DMS53 (cell line): ENCODE measurements around the gene TEN1.
"Not testable (repeated sequence)": the region's sequence is repeated elsewhere in the genome, so short reads cannot be mapped to it uniquely, and the experiment has no call there.

ENCODE experiments used
- DNase-seq: peaks from one replicate; lab custom pipeline; 2025; lab: John Stamatoyannopoulos, UW

TEN1 gene

DNA sequence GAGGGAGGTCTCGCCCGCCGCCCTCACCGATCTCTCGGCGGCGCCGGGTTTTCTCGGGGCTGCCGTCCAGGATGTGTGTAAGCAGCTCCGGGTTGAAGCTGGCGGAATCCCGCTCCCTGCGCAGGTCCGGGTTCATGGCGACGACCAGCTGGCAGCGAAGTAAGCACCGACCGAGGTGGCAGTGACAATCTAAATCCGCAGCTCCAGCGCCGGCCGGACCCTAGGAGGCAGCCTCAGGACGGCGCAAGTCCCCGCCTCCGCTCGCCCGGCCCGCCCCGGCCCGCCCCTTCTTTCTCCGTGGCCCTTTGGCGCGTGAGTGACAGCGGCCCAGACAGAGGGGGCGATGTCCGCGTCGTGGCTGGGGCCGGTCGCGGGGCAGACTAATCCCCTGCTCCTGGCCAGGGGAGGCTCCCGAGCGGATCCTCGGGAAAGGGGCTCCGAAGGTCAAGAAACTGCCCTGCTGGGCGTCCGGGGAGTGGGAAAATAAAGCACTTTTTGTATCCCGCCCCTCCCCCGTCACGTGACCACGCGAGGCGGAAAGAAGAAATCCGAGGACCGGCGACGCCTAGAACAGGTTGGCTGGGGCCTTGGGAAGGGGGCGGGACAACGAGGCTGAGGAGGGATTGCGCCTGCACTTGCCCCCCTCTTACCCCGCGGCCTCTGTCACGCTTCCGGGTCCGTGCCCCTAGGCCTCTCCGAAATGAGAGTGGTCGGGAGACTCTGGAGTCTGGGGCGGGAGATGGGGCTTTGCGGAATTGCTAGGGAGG is at the start of gene TEN1, which contains the start of gene ACOX1:
TEN1 (plus strand) TSS at position 303 of the 767 bp plus-strand sequence. CDS start 6,953 bp downstream, outside the sequence.
ACOX1 (minus strand) TSS at position 229 of the 767 bp plus-strand sequence; CDS start at position 136, 93 bp downstream.
- DNase-seq, result peak; percentile 99

- DNase-seq, result no peak
Measured at GRCh38 chr17:75931062-75931461, 48.0 kb upstream of the TEN1 start.

DNA sequence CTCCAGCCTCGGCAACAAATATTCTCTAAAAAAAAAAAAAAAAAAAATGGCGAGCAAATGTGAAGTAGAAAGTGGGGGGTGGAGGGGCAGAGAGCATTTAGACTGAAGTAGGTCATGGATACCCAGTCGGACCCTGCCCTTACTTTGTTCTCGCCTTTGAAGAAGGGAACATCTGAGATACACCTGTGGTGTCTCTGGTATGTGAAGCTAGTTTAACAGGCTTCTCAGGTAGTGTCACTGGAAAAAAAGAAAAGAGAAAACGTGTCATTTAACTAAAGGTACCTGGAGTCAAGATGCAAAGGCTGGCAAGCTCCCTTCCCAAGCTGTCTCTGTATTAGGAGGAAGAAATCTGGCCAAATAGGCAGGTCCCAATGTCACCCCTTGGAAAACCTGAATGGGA is 46.2 kb upstream of the TEN1 start:
- no peak for DNase-seq

DNA sequence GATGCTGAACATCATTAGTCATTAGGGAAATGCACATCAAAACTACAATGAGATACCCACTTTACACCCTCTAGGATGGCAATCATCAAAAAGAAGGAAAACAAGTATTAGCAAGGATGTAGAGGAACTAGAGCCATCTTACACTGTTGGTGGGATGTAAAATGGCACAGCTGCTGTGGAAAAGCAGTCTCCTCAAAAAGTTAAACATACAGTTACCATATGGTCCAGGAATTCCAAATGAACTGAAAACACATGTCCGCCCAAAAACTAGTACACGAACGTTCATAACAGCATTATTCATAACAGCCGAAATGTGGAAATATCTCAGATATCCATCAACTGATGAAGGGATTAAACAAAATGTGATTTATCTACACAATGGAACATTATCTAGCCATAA is 45.2 kb upstream of the TEN1 start:
- DNase-seq, result no peak

DNA sequence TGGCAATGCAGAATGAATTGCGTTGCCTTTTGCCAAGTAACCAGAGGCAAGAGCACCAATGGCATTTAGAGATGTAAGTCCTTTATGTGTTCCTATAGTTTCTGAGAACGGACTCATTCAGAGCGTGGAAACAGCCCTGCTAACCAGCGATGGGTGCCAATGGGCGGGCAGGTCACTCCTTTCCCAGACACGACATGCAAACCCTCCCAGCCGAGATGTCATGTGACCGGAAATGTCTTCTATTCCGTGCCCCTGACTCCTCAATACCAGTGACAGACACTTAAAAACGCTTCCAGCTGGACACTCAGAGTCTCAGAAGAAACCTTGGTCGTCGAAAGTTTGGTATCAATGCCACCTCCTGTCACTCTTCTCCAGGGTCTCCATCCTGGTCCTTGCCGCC is 41.4 kb upstream of the TEN1 start:
- no peak for DNase-seq

DNA sequence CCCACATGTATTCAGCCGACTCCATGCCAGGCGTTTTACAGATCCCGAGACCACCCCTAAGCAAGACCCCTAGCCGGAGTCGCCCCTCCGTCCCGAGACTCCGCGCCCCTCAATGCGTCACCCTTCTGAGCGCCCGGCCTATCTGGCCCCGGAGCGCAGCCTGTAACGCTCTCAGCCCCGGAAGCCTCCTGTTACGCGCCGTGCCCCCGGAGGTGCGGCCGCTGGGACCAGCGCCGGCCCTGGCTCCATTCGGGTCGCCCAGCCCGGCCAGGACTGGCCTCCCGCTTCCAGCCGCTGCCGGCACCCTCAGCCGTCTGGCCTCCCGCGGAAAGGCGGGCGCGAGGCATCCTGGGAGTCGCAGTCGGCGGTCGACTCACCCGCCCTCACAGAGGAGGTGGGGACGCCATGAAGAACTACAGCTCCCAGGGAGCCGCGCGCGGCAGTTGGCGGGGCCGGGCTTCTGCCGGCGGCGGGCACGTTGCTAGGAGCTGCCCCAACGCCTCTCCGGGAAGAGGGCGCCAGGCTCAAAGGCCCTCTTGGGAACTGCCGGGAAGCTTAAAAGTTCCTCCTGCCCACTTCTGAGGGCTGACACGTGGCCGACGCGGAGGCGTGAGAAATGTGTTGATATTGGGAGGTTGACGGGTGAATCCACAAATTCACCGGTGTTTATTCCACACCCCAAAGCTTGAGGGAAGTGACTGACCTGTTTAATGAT is 38.2 kb upstream of the TEN1 start, which contains the start of gene FBF1:
FBF1 (minus strand) TSS at position 316 of the 715 bp plus-strand sequence. CDS start 2,893 bp downstream, outside the sequence.
- DNase-seq, result peak; percentile 99

DNA sequence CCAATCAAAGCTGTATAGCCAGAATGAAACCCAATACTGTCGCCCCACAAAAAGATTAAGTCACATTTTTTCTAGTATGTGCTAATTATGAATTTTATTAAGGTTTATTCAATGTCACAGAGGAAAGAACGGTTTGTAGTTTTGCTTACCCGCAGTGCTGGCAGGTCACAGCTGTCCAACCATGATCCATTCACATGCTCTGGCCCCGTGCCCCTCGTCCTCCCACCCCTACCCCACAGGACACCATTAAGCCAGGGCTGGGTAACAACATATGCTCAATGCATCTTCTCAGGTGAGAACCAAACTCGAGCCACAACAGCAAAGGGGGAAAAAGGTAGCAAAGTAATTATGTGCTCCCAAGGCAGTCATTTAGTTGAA is 37.6 kb upstream of the TEN1 start:
- no peak for DNase-seq

DNA sequence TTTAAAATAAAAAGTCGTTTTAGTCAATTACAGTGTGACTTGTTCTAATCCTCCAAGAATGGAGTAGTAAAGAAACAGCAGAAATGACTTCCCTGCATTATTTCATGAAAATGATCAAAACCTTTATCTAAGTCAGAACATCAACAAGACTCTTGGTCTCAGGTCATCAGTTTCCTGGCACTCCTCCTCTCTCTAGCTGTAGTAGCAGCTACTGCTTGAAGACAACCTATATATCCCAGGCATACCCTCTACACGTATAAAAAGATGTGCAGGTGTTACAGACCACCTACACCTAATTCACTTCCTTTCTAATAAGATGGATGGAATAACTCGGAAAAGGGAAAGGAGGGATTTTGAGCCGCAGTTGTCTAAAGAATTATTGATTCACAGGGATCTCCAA is 36.6 kb upstream of the TEN1 start:
- no peak for DNase-seq

- no peak for DNase-seq
Measured at GRCh38 chr17:75943491-75943890, 35.5 kb upstream of the TEN1 start.

GRCh38 chr17:75945211-75945610 is 33.8 kb upstream of the TEN1 start:
- DNase-seq, result no peak

DNA sequence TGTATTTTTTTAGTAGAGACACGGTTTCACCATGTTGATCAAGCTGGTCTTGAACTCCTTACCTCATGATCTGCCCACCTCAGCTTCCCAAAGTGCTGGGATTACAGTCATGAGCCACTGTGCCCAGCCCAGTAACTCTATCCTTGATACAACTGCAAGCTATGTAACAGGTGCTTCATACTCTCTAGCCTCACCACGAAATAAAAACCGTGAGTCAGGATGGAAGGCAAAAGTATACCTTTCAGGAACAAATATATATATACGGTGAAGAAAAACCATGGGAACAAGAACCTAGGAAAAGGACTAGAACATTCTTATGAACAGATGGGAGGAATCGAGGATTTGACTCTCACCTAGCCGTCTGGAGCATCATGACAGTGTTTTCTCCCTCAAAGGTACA is 28.6 kb upstream of the TEN1 start:
- no peak for DNase-seq

DNA sequence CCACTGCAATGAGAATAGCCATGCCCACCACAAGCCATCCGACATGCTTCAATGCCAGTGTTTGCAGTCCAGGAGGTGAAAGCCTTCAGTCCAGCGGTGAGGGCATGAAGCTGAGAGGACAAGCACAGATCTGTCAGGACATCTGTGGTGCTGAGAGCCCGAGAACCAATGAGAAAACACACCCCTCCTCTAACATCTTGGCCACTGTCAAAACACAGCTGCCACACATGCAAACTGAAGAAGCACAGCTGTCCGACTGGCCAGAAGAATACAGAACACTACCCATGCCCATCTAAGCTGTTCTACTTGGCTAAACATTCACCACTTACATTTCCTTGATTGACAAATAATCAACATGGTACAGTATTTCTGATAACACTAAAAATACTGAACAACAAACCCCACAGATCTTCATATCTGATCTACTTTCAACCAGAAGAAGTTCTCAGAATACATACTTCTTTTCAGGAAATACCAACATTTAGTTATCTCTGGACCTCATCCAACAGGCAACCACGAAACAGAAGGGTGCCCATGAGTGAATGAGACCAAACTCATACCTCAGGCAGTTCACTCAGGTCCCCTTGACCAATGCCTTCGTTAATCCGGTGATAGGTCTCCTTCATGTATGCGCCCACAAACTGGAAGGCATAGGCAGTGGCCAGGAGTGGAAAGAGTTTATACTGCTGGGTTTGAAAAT is 28.0 kb upstream of the TEN1 start:
- DNase-seq, result no peak

GRCh38 chr17:75959051-75959838 is 19.8 kb upstream of the TEN1 start:
- DNase-seq, result no peak

DNA sequence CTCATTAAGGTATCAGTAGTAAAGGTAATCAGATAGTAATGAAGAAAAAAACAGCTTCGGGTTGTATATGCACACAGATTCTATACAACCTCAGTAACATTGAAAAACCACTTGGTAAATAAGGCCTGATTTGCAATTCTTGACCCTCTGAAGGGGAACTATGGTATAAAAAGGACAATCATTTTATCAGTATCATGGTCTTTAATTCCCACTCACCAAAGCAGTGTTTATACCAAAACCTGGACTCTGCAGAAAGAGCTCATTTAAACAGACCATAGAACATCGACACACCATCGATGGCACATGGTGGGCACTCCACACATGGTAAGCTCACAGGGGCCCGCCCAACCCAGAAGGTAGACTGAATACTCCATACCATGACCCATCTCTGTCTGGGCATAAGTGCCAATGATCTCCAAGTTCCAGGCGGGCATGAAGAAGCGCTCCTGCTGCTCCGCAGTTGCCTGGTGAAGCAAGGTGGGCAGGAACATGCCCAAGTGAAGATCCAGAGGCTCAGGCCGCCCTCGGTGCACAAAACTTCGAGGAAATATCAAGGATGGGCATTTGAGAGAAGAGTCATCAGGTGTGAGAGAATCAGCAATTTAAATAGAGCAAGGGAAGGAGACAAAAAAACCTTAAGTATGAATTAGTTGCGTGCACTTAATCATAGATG is 19.1 kb upstream of the TEN1 start:
- DNase-seq, result no peak

DNA sequence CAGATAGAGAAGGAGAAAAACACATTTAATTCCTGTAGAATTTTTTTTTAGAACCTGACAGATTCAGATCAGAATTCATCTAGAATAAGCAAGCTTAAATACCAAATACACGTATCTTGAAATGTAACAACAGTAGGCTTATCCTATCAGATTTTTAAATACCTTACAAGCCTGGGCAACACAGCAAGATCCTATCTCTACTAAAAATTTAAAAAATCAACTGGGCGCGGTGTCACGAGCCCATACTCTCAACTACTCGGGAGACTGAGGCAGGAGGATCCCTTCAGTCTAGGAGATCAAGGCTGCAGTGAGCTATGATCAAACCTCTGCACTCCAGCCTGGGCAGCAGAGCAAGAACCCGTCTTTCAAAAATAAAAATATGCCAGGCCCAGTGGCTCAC is 13.6 kb upstream of the TEN1 start:
- DNase-seq, result no peak

GRCh38 chr17:75969044-75969443 is 10.0 kb upstream of the TEN1 start:
- DNase-seq, result not testable (repeated sequence)

DNA sequence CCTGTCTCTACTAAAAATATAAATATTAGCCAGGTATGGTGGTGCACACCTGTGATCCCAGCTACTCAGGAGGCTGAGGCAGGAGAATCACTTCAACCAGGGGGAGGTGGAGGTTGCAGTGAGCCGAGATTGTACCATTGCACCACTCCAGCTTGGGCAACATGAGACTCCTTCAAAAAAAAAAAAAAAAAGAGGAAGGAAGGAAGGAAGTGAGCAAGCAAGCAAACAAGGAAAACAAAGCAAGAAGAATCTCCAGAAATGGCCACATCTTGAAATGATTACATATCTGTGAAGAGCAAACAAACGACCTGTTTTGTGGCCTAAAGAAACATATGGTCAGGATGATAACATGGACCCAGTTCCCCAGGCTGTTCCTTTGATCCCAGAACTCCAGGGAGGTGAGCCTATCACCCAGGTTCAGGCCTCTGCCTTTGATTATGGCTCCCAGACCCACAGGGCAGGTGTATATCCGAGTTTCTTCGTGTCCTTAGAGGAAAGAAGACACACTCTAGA is 9.0 kb upstream of the TEN1 start:
- DNase-seq, result peak; percentile 55

DNA sequence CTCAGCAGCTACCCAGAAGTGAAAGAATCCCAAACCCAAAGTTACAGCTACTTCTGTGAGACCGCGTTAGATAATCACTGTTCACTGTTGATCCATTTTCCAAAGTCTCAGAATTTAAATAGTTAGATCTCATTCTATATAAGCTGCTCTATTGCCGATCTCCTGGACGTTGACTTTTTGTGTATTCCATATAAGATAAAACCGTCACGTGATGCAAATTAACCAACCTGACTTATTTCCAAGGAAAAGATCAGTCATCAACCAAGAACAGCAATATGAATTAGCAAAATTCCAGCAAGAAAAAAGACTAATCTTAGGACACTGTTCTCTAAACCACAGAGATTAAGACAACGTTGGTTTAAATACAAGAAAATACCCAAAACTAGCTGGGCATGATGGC is 8.4 kb upstream of the TEN1 start:
- DNase-seq, result no peak

DNA sequence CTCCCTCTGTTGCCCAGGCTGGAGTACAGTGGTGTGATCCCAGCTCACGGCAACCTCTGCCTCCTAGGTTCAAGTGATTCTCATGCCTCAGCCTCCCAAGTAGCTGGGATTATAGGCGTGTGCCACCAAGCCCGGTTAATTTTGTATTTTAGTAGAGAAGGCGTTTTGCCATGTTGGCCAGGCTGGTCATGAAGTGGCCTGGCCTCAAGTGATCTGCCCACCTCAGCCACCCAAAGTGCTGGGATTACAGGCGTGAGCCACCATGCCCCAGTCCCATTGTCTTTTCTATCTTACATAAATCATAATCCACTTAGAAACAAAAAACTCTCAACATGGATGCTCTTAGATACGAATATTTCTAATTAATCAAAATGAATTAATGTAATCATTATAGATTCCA is 3.9 kb upstream of the TEN1 start:
- not testable (repeated sequence) for DNase-seq

GRCh38 chr17:75975757-75976174 is 3.3 kb upstream of the TEN1 start:
- DNase-seq, result no peak
